Stomach (tissue), 9 donors: Measurements from ENCODE around the gene MPG. TPM values are rescaled to one million over a fixed set of nuclear protein-coding genes. Genes with fewer than 3 reads are reported as not detected.
A peak's percentile ranks its signal among the peaks of the same experiment; 100 is the strongest.

Source experiments
- DNase-seq, 2 donors: peaks; one replicate each; pipeline versions ENCODE4 v3.0.0 to v3.0.0-alpha.2; 2013 to 2019
- H3K27ac ChIP-seq, 5 donors: fragments of 200-600 bp in 4 of 5; sonication (generic) in 4 of 5; one replicate each; pipeline ENCODE4 v1.5.1; 2013 to 2019; ENCODE audit warnings: mild to moderate bottlenecking in 1 of 5, moderate library complexity in 1 of 5
- H3K27me3 ChIP-seq, 3 donors: fragments of 200-600 bp; sonication (generic); one replicate each; pipeline ENCODE4 v1.5.1; 2017 to 2019; ENCODE audit warnings: mixed run types in 1 of 3
- H3K36me3 ChIP-seq, 4 donors: fragments of 200-600 bp; sonication (generic); 1 replicate in 3 of 4; 2 replicates in 1 of 4; pipeline ENCODE4 v1.5.1; 2016 to 2019
- H3K4me1 ChIP-seq, 4 donors: fragments of 200-600 bp; sonication (generic); one replicate each; pipeline ENCODE4 v1.5.1; 2016 to 2019
- H3K4me3 ChIP-seq, 4 donors: fragments of 200-600 bp; sonication (generic) in 3 of 4; one replicate each; pipeline ENCODE4 v1.5.1; 2016 to 2019; ENCODE audit warnings: mild to moderate bottlenecking in 1 of 4
- H3K9me3 ChIP-seq, 4 donors: fragments of 200-600 bp; sonication (generic); one replicate each; pipeline ENCODE4 v1.5.1; 2016 to 2019
- EP300 ChIP-seq: sonication (generic); formaldehyde crosslinking; IDR thresholded peaks from one replicate; pipeline ENCODE4 v1.6.1; 2017; ENCODE audit warnings: antibody characterized with exemption
- POLR2A ChIP-seq, 4 donors: fragments of 450-650 bp; IDR thresholded peaks; one replicate each; pipeline ENCODE4 v1.6.1; 2016; ENCODE audit warnings: antibody characterized with exemption in 4 of 4, control low read depth in 2 of 4, mild to moderate bottlenecking in 1 of 4, moderate library complexity in 1 of 4
- POLR2AphosphoS5 ChIP-seq, 3 donors: sonication (generic); formaldehyde crosslinking; IDR thresholded peaks; one replicate each; pipeline ENCODE4 v1.6.1; 2016; ENCODE audit warnings: antibody characterized with exemption in 3 of 3
- WGBS, 5 donors: extraction: QIAGEN DNeasy Blood & Tissue Kit in 3 of 5; methylation state at CpG; one replicate each; pipeline versions ENCODE4 v1.1.5 to v1.1.7; 2013 to 2018; 5-methylcytosine and 5-hydroxymethylcytosine counted together
- intact Hi-C: fragments of 100-400 bp; cut with DNase I; formaldehyde crosslinking; loops from one replicate; pipeline ENCODE4 v1.15.1; 2023; ENCODE audit warnings: low total_unique reads
- polyA plus RNA-seq, 3 donors: library from polyadenylated mRNA; stranded (reverse); fragments of 200-250 nt; gene quantifications; one replicate each; pipeline ENCODE4 v1.2.3, GENCODE V29; 2013
- total RNA-seq, 5 donors: library from RNA; depleted of rRNA; stranded (reverse); fragments of >200 nt; gene quantifications; one replicate each; pipeline versions ENCODE4 v1.1.0 to v1.2.3, GENCODE V29; 2014 to 2016
- TF ChIP-seq, protein P1 (sequence below), 7 experiments: fragments of 450-650 bp in 4 of 7; fragments of 200-600 bp in 3 of 7; sonication (generic) in 3 of 7; IDR thresholded peaks; one replicate each; pipeline ENCODE4 v1.5.1; 2016 to 2019; ENCODE audit warnings: antibody characterized with exemption in 7 of 7, control low read depth in 2 of 7, mild to moderate bottlenecking in 1 of 7
- donor health status: healthy with polysubstance abuse.
- donor health status: Bipolar disorder and iron deficiency.
- donor health status: healthy.

Gene MPG
- total and polyA plus RNA-seq, 8 donors, result 33.3 to 112 (median 89.3) TPM

DNA sequence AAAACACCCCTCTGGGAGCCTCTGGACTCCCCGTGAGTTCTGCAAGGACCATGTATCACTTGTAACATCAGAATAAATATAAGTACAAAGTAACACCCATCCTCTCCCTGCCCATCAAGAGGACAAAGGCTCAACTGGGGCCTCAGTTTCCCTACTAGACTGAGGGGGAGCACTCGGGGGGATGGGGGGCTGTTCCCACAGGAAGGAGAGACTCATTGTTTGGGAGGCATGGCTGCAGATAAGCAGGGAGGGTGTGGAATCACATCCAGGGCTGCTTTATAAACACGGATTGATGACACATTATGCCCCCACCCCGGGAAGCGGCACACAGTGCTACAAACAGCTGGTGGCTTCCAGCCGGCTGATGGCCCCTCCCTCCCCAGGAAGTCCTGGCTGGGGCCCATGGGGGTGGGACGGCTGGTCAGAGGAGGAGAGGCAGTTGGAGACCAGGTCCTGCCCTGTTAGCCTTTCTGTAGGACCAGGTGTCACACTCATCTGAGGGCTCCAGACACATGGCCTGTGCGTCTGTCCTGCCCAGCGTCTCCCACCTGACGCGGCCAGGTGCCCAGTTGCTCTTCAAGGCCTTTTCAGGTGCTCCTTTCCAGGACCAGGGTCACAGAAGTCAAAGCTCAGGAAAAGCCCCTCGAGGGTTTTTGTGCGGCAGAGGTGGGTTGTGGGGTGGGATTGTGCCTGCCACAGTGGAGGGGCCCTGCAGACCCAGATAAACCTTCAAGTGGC is 1.3 kb upstream of the MPG start:
- Histone ChIP-seq H3K4me1 (peaks cover 34 to 69% (median 67%) of the 10 kb centered on the region in 4 donors), H3K36me3 (peaks cover 0 to 20% (median 19%) of the 10 kb centered on the region in 4 donors), H3K27ac (peak overlapping the region; percentile 87 to 96 (median 95)), H3K9me3 (no peaks in the 10 kb centered on the region), H3K27me3 (peaks cover 0 to 18% (median 0%) of the 10 kb centered on the region in 3 donors), H3K4me3 (peak overlapping the region in 3 of 4 donors; percentile 71 to 91 (median 76))
- 11 to 36% (median 33%) methylated on average over 10 to 13 of the region's 13 CpGs for WGBS, 5 donors
- intact Hi-C loops, result no loop called here
- TF ChIP-seq EP300, result no peak
- peak in 2 of 3 donors; percentile 27 to 60 for TF ChIP-seq POLR2AphosphoS5 (IDR thresholded peaks at IDR 0.05)
- peak; percentile 66 to 87 for DNase-seq

DNA sequence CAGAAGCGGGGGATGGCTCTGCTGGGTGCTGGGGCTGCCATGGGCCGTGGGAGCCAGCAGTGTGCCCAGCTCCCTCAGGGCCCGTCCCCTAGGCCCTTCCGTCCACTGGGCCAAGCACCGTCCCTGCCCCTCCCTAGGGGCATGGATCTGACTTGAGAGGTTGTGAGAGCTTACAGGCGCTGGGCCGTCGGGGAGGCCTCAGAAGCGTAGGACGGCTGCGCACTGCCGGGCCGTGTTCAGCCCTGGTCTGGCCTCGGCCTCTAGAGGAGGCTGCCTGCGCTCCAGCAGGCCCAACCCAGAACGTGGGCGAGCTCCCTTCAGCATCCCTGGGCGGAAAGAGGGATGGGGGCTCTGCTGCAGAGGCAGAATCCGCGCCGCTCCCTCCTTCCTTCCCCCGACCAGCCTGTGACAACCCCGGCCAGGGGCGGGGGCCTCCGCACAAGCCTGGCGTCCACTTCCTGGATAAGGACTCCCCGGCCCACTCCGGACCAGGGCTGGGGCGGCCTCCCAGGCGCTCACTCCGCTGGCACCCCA is 685 bp upstream of the MPG start:
- intact Hi-C loops, result no loop called here
- WGBS, 5 donors, result 3 to 13% (median 12%) methylated on average over 6 to 31 of the region's 31 CpGs
- peaks cover 0 to 21% (median 19%) of the 10 kb centered on the region in 4 donors for H3K36me3 ChIP-seq
- H3K27ac ChIP-seq, result peak overlapping the region; percentile 87 to 96 (median 95)
- no peaks in the 10 kb centered on the region for H3K9me3 ChIP-seq
- peak; percentile 39 to 87 for DNase-seq
- peaks cover 34 to 69% (median 65%) of the 10 kb centered on the region in 4 donors for H3K4me1 ChIP-seq
- TF ChIP-seq, protein P1, sequence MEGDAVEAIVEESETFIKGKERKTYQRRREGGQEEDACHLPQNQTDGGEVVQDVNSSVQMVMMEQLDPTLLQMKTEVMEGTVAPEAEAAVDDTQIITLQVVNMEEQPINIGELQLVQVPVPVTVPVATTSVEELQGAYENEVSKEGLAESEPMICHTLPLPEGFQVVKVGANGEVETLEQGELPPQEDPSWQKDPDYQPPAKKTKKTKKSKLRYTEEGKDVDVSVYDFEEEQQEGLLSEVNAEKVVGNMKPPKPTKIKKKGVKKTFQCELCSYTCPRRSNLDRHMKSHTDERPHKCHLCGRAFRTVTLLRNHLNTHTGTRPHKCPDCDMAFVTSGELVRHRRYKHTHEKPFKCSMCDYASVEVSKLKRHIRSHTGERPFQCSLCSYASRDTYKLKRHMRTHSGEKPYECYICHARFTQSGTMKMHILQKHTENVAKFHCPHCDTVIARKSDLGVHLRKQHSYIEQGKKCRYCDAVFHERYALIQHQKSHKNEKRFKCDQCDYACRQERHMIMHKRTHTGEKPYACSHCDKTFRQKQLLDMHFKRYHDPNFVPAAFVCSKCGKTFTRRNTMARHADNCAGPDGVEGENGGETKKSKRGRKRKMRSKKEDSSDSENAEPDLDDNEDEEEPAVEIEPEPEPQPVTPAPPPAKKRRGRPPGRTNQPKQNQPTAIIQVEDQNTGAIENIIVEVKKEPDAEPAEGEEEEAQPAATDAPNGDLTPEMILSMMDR (IDR thresholded peaks at IDR 0.05), result no peak
- TF ChIP-seq POLR2AphosphoS5 (IDR thresholded peaks at IDR 0.05), result no peak
- TF ChIP-seq EP300, result no peak
- no peak for TF ChIP-seq POLR2A (IDR thresholded peaks at IDR 0.05)
- H3K27me3 ChIP-seq, result peaks cover 0 to 13% (median 0%) of the 10 kb centered on the region in 3 donors
- H3K4me3 ChIP-seq, result peak overlapping the region; percentile 70 to 91 (median 74)

DNA sequence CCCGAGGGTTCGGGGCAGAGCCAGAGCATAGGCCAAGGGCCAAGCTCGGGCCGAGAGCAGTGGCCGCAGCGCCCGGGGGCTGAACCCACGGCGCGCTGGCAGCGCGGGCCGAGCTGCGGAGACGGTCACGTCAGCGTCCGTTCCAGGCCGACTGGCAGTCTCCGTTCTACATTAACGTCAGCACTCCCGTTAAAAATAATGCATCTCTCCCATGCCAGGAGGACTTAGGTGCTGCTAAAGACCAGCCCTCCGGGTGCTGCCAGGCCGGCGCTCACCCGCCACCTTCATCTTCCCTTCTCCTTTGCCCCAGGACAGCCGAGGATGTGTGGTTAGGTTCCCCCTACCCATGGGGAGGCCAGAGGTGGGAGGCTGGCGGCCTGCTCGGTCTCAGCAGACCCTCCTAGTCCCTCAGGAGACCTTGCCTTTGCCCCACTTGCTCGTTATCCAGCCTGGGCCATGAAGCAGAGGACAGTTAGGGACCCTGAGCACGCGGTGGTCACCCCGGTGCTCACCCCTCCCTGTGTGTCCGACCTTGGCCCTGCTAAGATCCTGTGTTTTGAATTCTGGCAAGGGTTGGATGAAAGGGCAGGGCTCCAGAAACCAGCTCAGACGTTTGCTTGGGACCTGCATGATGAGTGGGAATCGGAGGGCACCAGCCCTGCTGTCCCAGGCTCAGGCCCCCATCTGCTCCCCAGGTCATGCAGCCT is 572 bp downstream of the MPG start:
- peaks cover 0 to 31% (median 28%) of the 10 kb centered on the region in 4 donors for H3K36me3 ChIP-seq
- 5 to 7% (median 6%) methylated on average over 13 to 36 of the region's 36 CpGs for WGBS, 5 donors
- H3K4me3 ChIP-seq, result peak overlapping the region; percentile 70 to 91 (median 74)
- peaks cover 0 to 2% (median 0%) of the 10 kb centered on the region in 3 donors for H3K27me3 ChIP-seq
- peak in 1 of 2 donors; percentile 69 for DNase-seq
- intact Hi-C loops, result no loop called here
- H3K4me1 ChIP-seq, result peaks cover 34 to 67% (median 55%) of the 10 kb centered on the region in 4 donors
- TF ChIP-seq, protein P1 (IDR thresholded peaks at IDR 0.05), result no peak
- no peak for TF ChIP-seq POLR2A (IDR thresholded peaks at IDR 0.05)
- no peaks in the 10 kb centered on the region for H3K9me3 ChIP-seq
- H3K27ac ChIP-seq, result peak overlapping the region; percentile 87 to 96 (median 95)

DNA sequence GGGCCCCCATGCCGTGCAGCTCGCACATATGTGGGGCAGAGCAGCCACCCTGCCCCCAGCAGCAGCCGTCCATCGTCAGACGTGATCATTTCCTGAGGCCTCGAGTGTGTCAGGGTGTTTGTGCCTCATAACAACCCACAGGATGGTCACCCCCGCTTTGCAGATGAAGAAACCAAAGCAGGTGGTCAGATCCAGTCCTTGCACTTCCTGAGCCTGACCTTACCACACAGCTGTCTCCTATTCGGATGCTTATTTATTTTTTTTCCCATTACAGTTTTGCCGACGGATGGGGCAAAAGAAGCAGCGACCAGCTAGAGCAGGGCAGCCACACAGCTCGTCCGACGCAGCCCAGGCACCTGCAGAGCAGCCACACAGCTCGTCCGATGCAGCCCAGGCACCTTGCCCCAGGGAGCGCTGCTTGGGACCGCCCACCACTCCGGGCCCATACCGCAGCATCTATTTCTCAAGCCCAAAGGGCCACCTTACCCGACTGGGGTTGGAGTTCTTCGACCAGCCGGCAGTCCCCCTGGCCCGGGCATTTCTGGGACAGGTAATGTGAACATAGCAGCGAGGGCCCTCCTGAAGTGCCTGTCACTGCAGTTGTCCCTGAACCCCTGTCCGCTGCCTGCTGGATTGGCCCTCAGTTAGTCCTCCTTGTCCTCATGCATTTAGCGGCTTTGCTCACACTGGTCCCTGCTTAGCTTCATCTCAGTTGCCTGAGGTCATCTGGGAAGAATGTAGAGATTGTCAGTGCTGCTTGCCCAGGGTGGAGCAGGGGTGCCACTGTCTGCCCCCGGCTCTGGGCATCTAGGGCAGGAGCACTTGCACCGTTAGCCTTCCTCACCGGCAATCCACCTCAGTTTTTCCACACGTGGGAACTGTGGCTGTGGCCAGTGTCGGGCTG is 1.4 kb downstream of the MPG start:
- intact Hi-C loops, result no loop called here
- H3K4me1 ChIP-seq, result peaks cover 42 to 68% (median 56%) of the 10 kb centered on the region in 4 donors
- peak overlapping the region in 4 of 5 donors; percentile 91 to 96 (median 95) for H3K27ac ChIP-seq
- peaks cover 0 to 38% (median 31%) of the 10 kb centered on the region in 4 donors for H3K36me3 ChIP-seq
- no peaks in the 10 kb centered on the region for H3K9me3 ChIP-seq
- H3K27me3 ChIP-seq, result no peaks in the 10 kb centered on the region
- TF ChIP-seq POLR2A (IDR thresholded peaks at IDR 0.05) (no peak), EP300 (no peak)
- TF ChIP-seq, protein P1 (IDR thresholded peaks at IDR 0.05), result no peak
- H3K4me3 ChIP-seq, result peak overlapping the region; percentile 70 to 91 (median 74)
- no peak for DNase-seq
- 72 to 83% (median 74%) methylated on average over 29 to 32 of the region's 32 CpGs for WGBS, 5 donors
